Measurements from ENCODE around the gene TENM3.

DNA sequence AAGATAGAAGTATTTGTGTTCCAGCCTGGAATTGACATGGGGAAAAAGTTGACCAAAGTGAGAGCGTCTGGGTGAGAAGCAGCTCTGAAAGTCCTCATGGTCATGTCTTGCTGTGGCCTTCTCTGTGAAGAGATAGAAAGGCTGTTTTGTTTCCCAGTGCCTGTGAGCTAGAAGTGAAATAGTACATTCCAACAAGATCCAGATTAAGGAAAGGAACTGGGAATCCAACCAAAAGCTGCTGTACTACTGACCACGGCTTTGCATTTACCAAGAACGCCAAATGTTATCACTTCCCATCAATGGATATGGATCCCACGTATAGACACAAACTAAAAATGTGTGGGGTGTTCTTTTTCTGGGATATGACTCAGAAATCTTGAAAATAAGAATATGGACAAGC lies 51.2 kb downstream of the TENM3 start:
- TF ChIP-seq GATA3 (IDR thresholded peaks at IDR 0.05; ENCODE audit: low read depth, low read length) (no peak), GATA2 (IDR thresholded peaks at IDR 0.05; ENCODE audit: low read depth, low read length) (no peak)

All from SH-SY5Y (cell line).